ENCODE measurements around the gene PARVA.

GRCh38 chr11:12502046-12502445 is 124.7 kb downstream of the PARVA start:
- TF ChIP-seq POLR2A (IDR thresholded peaks at IDR 0.05; ENCODE audit: low read length) (no peak), CTCF (IDR thresholded peaks at IDR 0.05) (no peak), MAZ (IDR thresholded peaks at IDR 0.05; ENCODE audit: borderline replicate concordance, low read depth, low read length) (no peak), POLR2AphosphoS2 (conservative IDR thresholded peaks at IDR 0.05; ENCODE audit: low read length) (no peak), CHD4 (IDR thresholded peaks at IDR 0.05; ENCODE audit: borderline replicate concordance) (no peak), ELK1 (IDR thresholded peaks at IDR 0.05; ENCODE audit: low read depth, low read length) (no peak), CBX8 (IDR thresholded peaks at IDR 0.05) (no peak), EP300 (IDR thresholded peaks at IDR 0.05) (no peak), RCOR1 (IDR thresholded peaks at IDR 0.05; ENCODE audit: low read depth, low read length) (no peak), SREBF2 (IDR thresholded peaks at IDR 0.05) (no peak), CBX2 (IDR thresholded peaks at IDR 0.05; ENCODE audit: borderline replicate concordance, low read depth) (no peak)
- TF ChIP-seq, protein P1, sequence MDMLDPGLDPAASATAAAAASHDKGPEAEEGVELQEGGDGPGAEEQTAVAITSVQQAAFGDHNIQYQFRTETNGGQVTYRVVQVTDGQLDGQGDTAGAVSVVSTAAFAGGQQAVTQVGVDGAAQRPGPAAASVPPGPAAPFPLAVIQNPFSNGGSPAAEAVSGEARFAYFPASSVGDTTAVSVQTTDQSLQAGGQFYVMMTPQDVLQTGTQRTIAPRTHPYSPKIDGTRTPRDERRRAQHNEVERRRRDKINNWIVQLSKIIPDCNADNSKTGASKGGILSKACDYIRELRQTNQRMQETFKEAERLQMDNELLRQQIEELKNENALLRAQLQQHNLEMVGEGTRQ (IDR thresholded peaks at IDR 0.05), result no peak
- TF ChIP-seq, protein P2, sequence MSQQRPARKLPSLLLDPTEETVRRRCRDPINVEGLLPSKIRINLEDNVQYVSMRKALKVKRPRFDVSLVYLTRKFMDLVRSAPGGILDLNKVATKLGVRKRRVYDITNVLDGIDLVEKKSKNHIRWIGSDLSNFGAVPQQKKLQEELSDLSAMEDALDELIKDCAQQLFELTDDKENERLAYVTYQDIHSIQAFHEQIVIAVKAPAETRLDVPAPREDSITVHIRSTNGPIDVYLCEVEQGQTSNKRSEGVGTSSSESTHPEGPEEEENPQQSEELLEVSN (IDR thresholded peaks at IDR 0.05; ENCODE audit: borderline replicate concordance, low read depth), result no peak

Data from A549 (cell line).